K562 (cell line): ENCODE results near the gene MOK. TPM values are rescaled to one million over a fixed set of nuclear protein-coding genes. Genes with fewer than 3 reads are reported as not detected.

Source experiments
- ATAC-seq: fragments of 200-7000 bp; cut with Tn5 transposase; 3 replicates; pipeline ENCODE4 v1.9.1; 2020; ENCODE audit warnings: moderate library complexity
- BruUV-seq: library from RNA; stranded (reverse); fragments of 400-500 nt; replicated peaks from 2 replicates; lab custom pipeline; 2021; lab: Mats Ljungman, UMichigan
- CTCF ChIA-PET: fragments of 300-600 bp; formaldehyde crosslinking; extraction: SDS; loops from one replicate; lab custom pipeline; 2021; ENCODE audit warnings: low intra/inter-chr PET ratio; lab: Yijun Ruan, JAX
- POLR2A ChIA-PET: fragments of 300-600, 350-650 bp; sonication (Branson Sonifier 250); formaldehyde crosslinking; extraction: SDS; loops from one replicate; lab custom pipeline; 2021; ENCODE audit warnings: antibody characterized with exemption, inconsistent platforms; lab: Yijun Ruan, JAX
- DNase-seq, 4 experiments: peaks; one replicate each; pipeline versions ENCODE4 v3.0.0 to v3.0.0-alpha.2; 2011 to 2018; ENCODE audit warnings: low spot score in 3 of 4, mixed read lengths in 3 of 4; ENCODE audit errors: extremely low read depth in 1 of 4
- FAIRE-seq: peaks from 2 replicates; lab custom pipeline; 2011; peaks lifted over from hg19 to GRCh38; lab: Jason Lieb, UNC
- H2AFZ ChIP-seq: 2 replicates; pipeline ENCODE4 v1.6.0; 2011; ENCODE audit warnings: low read depth, low read length, control low read depth, inconsistent platforms
- H3K27ac ChIP-seq: fragments of 200-600 bp; 3 replicates; pipeline ENCODE4 v1.8.0; 2011; ENCODE audit warnings: low read depth, mild to moderate bottlenecking, control low read depth, inconsistent platforms, low read length, moderate library complexity, mixed read lengths; ENCODE audit errors: extremely low read depth
- H3K27me3 ChIP-seq, 2 experiments: fragments of 300-600 bp in 1 of 2; 2 replicates in 1 of 2; 3 replicates in 1 of 2; pipeline versions ENCODE4 v1.6.0 to v1.8.0; 2011; ENCODE audit warnings: inconsistent platforms in 2 of 2, low read length in 2 of 2, mild to moderate bottlenecking in 1 of 2, mixed read lengths in 1 of 2, moderate library complexity in 1 of 2; ENCODE audit not compliant: control insufficient read depth in 2 of 2, insufficient read depth in 2 of 2
- H3K36me3 ChIP-seq: fragments of 300-600 bp; 3 replicates; pipeline ENCODE4 v1.8.0; 2011; ENCODE audit warnings: mild to moderate bottlenecking, low read length, inconsistent platforms; ENCODE audit not compliant: control insufficient read depth, insufficient read depth
- H3K4me1 ChIP-seq, 2 experiments: fragments of 200-600 bp in 1 of 2; replicated peaks in 1 of 2; 2 replicates in 1 of 2; 3 replicates in 1 of 2; pipeline versions ENCODE4 v1.5.1 to v1.8.0; 2011; ENCODE audit warnings: inconsistent platforms in 2 of 2, low read length in 2 of 2, mild to moderate bottlenecking in 1 of 2, mixed read lengths in 1 of 2, moderate library complexity in 1 of 2; ENCODE audit not compliant: control insufficient read depth in 2 of 2, insufficient read depth in 2 of 2
- H3K4me2 ChIP-seq: 2 replicates; pipeline ENCODE4 v1.6.1; 2011; ENCODE audit warnings: low read length, control low read depth, inconsistent platforms, mixed read lengths; ENCODE audit not compliant: insufficient read depth
- H3K4me3 ChIP-seq: fragments of 200-600 bp; sonication (generic), shearing (Covaris generic); 2 replicates; pipeline ENCODE4 v1.5.1; 2016; ENCODE audit warnings: control low read depth, inconsistent platforms
- H3K79me2 ChIP-seq: fragments of 200-600 bp; 3 replicates; pipeline ENCODE4 v1.8.0; 2011; ENCODE audit warnings: low read length, inconsistent platforms; ENCODE audit not compliant: control insufficient read depth, insufficient read depth
- H3K9ac ChIP-seq, 2 experiments: 2 replicates each; pipeline versions ENCODE4 v1.6.0 to v1.6.1; 2011; ENCODE audit warnings: low read depth in 2 of 2, low read length in 2 of 2, control low read depth in 1 of 2, inconsistent platforms in 1 of 2, mild to moderate bottlenecking in 1 of 2, mixed read lengths in 1 of 2; ENCODE audit not compliant: insufficient read depth in 1 of 2
- H3K9me1 ChIP-seq: one replicate; pipeline ENCODE4 v1.6.0; 2011; ENCODE audit warnings: inconsistent platforms, mild to moderate bottlenecking, low read length, moderate library complexity; ENCODE audit not compliant: control insufficient read depth, insufficient read depth
- H3K9me3 ChIP-seq: replicated peaks from 2 replicates; pipeline ENCODE4 v1.5.1; 2011; ENCODE audit warnings: low read depth, low read length, inconsistent platforms; ENCODE audit not compliant: control insufficient read depth, insufficient read depth
- H4K20me1 ChIP-seq: replicated peaks from 2 replicates; pipeline ENCODE4 v1.6.1; 2011; ENCODE audit warnings: low read length, inconsistent platforms, mixed read lengths; ENCODE audit not compliant: control insufficient read depth, insufficient read depth
- CBX5 ChIP-seq: IDR thresholded peaks from 2 replicates; pipeline ENCODE4 v1.6.1; 2014; ENCODE audit warnings: low read depth, borderline replicate concordance
- DIDO1 ChIP-seq: fragments of 450-650 bp; IDR thresholded peaks from 2 replicates; pipeline ENCODE4 v1.6.1; 2016; ENCODE audit warnings: low read depth, missing biosample characterization, missing genetic modification characterization
- FOXP4 ChIP-seq: sonication (generic); formaldehyde crosslinking; IDR thresholded peaks from 2 replicates; pipeline ENCODE4 v1.8.0; 2022; ENCODE audit warnings: mild to moderate bottlenecking, missing genetic modification reagents, borderline replicate concordance
- NFATC3 ChIP-seq: fragments of 450-650 bp; IDR thresholded peaks from 2 replicates; pipeline ENCODE4 v1.6.1; 2017; ENCODE audit warnings: mild to moderate bottlenecking
- PHTF2 ChIP-seq: fragments of 250-450 bp; sonication (Bioruptor Pico); IDR thresholded peaks from 2 replicates; pipeline ENCODE4 v1.5.0; 2021; ENCODE audit warnings: mild to moderate bottlenecking
- SMARCE1 ChIP-seq: fragments of 450-650 bp; IDR thresholded peaks from 2 replicates; pipeline ENCODE4 v1.7.1; 2016; ENCODE audit warnings: mild to moderate bottlenecking
- SNIP1 ChIP-seq: fragments of 450-650 bp; IDR thresholded peaks from 2 replicates; pipeline ENCODE4 v1.7.1; 2017; ENCODE audit warnings: low read depth, mild to moderate bottlenecking
- TARDBP ChIP-seq: fragments of 450-650 bp; IDR thresholded peaks from 2 replicates; pipeline ENCODE4 v1.6.1; 2016
- XRCC4 ChIP-seq: IDR thresholded peaks from one replicate; pipeline ENCODE4 v1.6.1; 2011; ENCODE audit not compliant: insufficient read depth, insufficient read length; ENCODE audit errors: extremely low read depth
- ZNF124 ChIP-seq: sonication (generic); formaldehyde crosslinking; IDR thresholded peaks from 2 replicates; pipeline ENCODE4 v1.8.1; 2022; ENCODE audit warnings: missing genetic modification reagents
- ZNF407 ChIP-seq: fragments of 450-650 bp; IDR thresholded peaks from 2 replicates; pipeline ENCODE4 v1.6.1; 2016; ENCODE audit warnings: low read depth
- ZNF41 ChIP-seq: fragments of 250-450 bp; sonication (Bioruptor Pico); conservative IDR thresholded peaks from 2 replicates; pipeline ENCODE4 v1.4.0; 2020; ENCODE audit warnings: mild to moderate bottlenecking
- ZNF586 ChIP-seq: fragments of 450-650 bp; formaldehyde crosslinking; conservative IDR thresholded peaks from 2 replicates; pipeline ENCODE4 v1.4.0; 2020; ENCODE audit warnings: mild to moderate bottlenecking, moderate library complexity
- ZNF695 ChIP-seq: fragments of 450-650 bp; formaldehyde crosslinking; IDR thresholded peaks from 2 replicates; pipeline ENCODE4 v1.4.0; 2020; ENCODE audit warnings: mild to moderate bottlenecking, moderate library complexity
- WGBS: fragments of 100-300 bp; shearing (Covaris generic); methylation state at CpG from one replicate; pipeline ENCODE4 v1.1.6; 2016; ENCODE audit warnings: low coverage, mixed read lengths; ENCODE audit not compliant: insufficient coverage; ENCODE audit errors: missing lambda C conversion rate; 5-methylcytosine and 5-hydroxymethylcytosine counted together
- in situ Hi-C: fragments of 300-500 bp; cut with MboI; formaldehyde crosslinking; loops from 4 replicates; pipeline ENCODE4 v1.15.0; 2018; ENCODE audit warnings: inconsistent platforms, mixed read lengths
- intact Hi-C: fragments of 100-400 bp; cut with micrococcal nuclease; formaldehyde crosslinking; loops from 2 replicates; pipeline ENCODE4 v1.14.2; 2022
- polyA plus RNA-seq, 8 experiments: library from polyadenylated mRNA; depleted of rRNA in 4 of 8; stranded (reverse) in 5 of 8; unstranded in 3 of 8; fragments of >200 nt; fragmentation: Nextera tagmentation in 2 of 8; fragmentation: Illumina TruSeq in 1 of 8; extraction: Ambion mirVana in 2 of 8; extraction: Trizol in 1 of 8; gene quantifications; 2 replicates each; pipeline versions ENCODE4 v1.2.1 to v1.2.3, GENCODE V29; 2011 to 2014; ENCODE audit warnings: inconsistent platforms in 1 of 8, missing spikeins in 1 of 8
- total RNA-seq, 7 experiments: library from RNA; depleted of rRNA in 6 of 7; stranded (reverse); fragments of >200 nt in 6 of 7; fragmentation: Illumina TruSeq in 2 of 7; extraction: Trizol in 2 of 7; gene quantifications; 2 replicates each; pipeline versions ENCODE4 v1.2.1 to v1.2.3, GENCODE V29; 2011 to 2021; ENCODE audit warnings: low replicate concordance in 1 of 7

Gene MOK
- total and polyA plus RNA-seq, 9 of the 15 experiments (the other 6 are each of a cell fraction or from before 2014, with no cell fraction given) = 1.3 to 8.4 (median 5.3) TPM

- no peaks in the 10 kb centered on the region for H4K20me1 ChIP-seq
- in situ Hi-C loops (no loop called here), intact Hi-C loops (no loop called here)
- 94% methylated on average over 6 of the region's 16 CpGs for WGBS
- peaks cover 4% of the 10 kb centered on the region; the same call in 1 of the 3 replicates for H3K36me3 ChIP-seq
- H3K4me2 ChIP-seq = no peak overlapping the region
- DNase-seq (no peak), FAIRE-seq (no peak), ATAC-seq (no peak)
- H3K27ac ChIP-seq = no peak overlapping the region
- no peaks in the 10 kb centered on the region for H3K27me3 ChIP-seq
- POLR2A ChIA-PET = no interaction called here
- H3K9ac ChIP-seq = no peak overlapping the region
- CTCF ChIA-PET = no interaction called here
- H3K4me1 ChIP-seq = peaks cover 0 to 9% of the 10 kb centered on the region in 2 experiments; a peak in 2 of 5 replicates
- no peaks in the 10 kb centered on the region for H3K9me3 ChIP-seq
- H2AFZ ChIP-seq = no peak overlapping the region
- no TSS peak for BruUV-seq
- H3K79me2 ChIP-seq = no peaks in the 10 kb centered on the region; the same call in 2 of the 3 replicates
- no peaks in the 10 kb centered on the region for H3K9me1 ChIP-seq
- H3K4me3 ChIP-seq = no peak overlapping the region
- TF ChIP-seq DIDO1 (tag) (no peak), ZNF124 (CRISPR knock-in tag) (no peak), ZNF586 (CRISPR knock-in tag) (no peak), ZNF407 (no peak), SMARCE1 (no peak), PHTF2 (CRISPR knock-in tag) (no peak), NFATC3 (no peak), SNIP1 (no peak), ZNF41 (no peak), CBX5 (no peak), ZNF695 (CRISPR knock-in tag) (no peak), TARDBP (no peak), FOXP4 (CRISPR knock-in tag) (no peak), XRCC4 (no peak)
Observed at GRCh38 chr14:102219316-102219715, 85.6 kb downstream of the MOK start.
